OCI-LY7 (cell line): ENCODE results near the gene MRPL23. TPM values are rescaled to one million over a fixed set of nuclear protein-coding genes. Genes with fewer than 3 reads are reported as not detected.

Source experiments
- BruUV-seq: library from RNA; stranded (reverse); fragments of 400-500 nt; replicated peaks from 2 replicates; lab custom pipeline; 2021; lab: Mats Ljungman, UMichigan
- CTCF ChIA-PET: fragments of 300-600 bp; sonication (Branson Sonifier 250); formaldehyde crosslinking; loops from one replicate; lab custom pipeline; 2022; ENCODE audit warnings: antibody characterized with exemption; ENCODE audit not compliant: unreplicated experiment; lab: Charles Lee
- POLR2A ChIA-PET: fragments of 300-600 bp; sonication (Branson Sonifier 250); formaldehyde crosslinking; loops from one replicate; lab custom pipeline; 2022; ENCODE audit warnings: antibody characterized with exemption; lab: Charles Lee
- DNase-seq: peaks from one replicate; pipeline ENCODE4 v3.0.0-alpha.2; 2015; ENCODE audit warnings: low spot score
- H2AFZ ChIP-seq: fragments of 200-600 bp; sonication (generic), shearing (Covaris generic); 2 replicates; pipeline ENCODE4 v1.6.1; 2014; ENCODE audit warnings: mild to moderate bottlenecking, antibody characterized with exemption, low read length, moderate library complexity
- H3K27ac ChIP-seq: fragments of 200-600 bp; sonication (generic); 2 replicates; pipeline ENCODE4 v1.5.1; 2014; ENCODE audit warnings: mixed run types, low read depth, mild to moderate bottlenecking, moderate library complexity, low read length, inconsistent platforms; ENCODE audit not compliant: poor library complexity, severe bottlenecking
- H3K36me3 ChIP-seq: fragments of 200-600 bp; sonication (generic); 2 replicates; pipeline ENCODE4 v1.6.1; 2014; ENCODE audit warnings: mild to moderate bottlenecking, antibody characterized with exemption, low read length, moderate library complexity, mixed read lengths; ENCODE audit not compliant: insufficient read depth
- H3K4me1 ChIP-seq: fragments of 200-600 bp; sonication (generic); 2 replicates; pipeline ENCODE4 v1.5.1; 2014; ENCODE audit warnings: mild to moderate bottlenecking, low read length; ENCODE audit not compliant: insufficient read depth, poor library complexity, severe bottlenecking
- H3K4me2 ChIP-seq: fragments of 200-600 bp; sonication (generic); 2 replicates; pipeline ENCODE4 v1.6.1; 2014; ENCODE audit warnings: mild to moderate bottlenecking, low read length
- H3K4me3 ChIP-seq: fragments of 200-600 bp; sonication (generic); 2 replicates; pipeline ENCODE4 v1.5.1; 2014; ENCODE audit warnings: mild to moderate bottlenecking, low read depth, low read length; ENCODE audit not compliant: poor library complexity, severe bottlenecking
- H3K79me2 ChIP-seq: fragments of 200-600 bp; sonication (generic); 2 replicates; pipeline ENCODE4 v1.6.1; 2016; ENCODE audit warnings: low read depth, mild to moderate bottlenecking, low read length, moderate library complexity, mixed read lengths; ENCODE audit not compliant: insufficient read depth
- H3K9me2 ChIP-seq: fragments of 200-600 bp; sonication (generic); 2 replicates; pipeline ENCODE4 v1.6.1; 2016; ENCODE audit warnings: mild to moderate bottlenecking, low read length, mixed read lengths; ENCODE audit not compliant: insufficient read depth
- H3K9me3 ChIP-seq: fragments of 200-600 bp; sonication (generic); 2 replicates; pipeline ENCODE4 v1.6.1; 2014; ENCODE audit warnings: mild to moderate bottlenecking, mixed run types, low read length, mixed read lengths
- H4K20me1 ChIP-seq: fragments of 200-600 bp; sonication (generic); 2 replicates; pipeline ENCODE4 v1.6.1; 2014; ENCODE audit warnings: mild to moderate bottlenecking, antibody characterized with exemption, low read length, moderate library complexity, mixed read lengths; ENCODE audit not compliant: insufficient read depth
- CTCF ChIP-seq: fragments of 200-600 bp; sonication (generic); conservative IDR thresholded peaks from 2 replicates; pipeline ENCODE4 v1.5.1; 2014; ENCODE audit warnings: mild to moderate bottlenecking, antibody characterized with exemption, low read length, moderate library complexity, mixed read lengths
- EZH2phosphoT487 ChIP-seq: fragments of 200-600 bp; sonication (generic); IDR thresholded peaks from 2 replicates; pipeline ENCODE4 v1.6.1; 2018; ENCODE audit warnings: low read depth, borderline replicate concordance, mild to moderate bottlenecking, mixed run types, antibody characterized with exemption, low read length, moderate library complexity, mixed read lengths
- intact Hi-C: fragments of 100-400 bp; cut with micrococcal nuclease; formaldehyde crosslinking; loops from one replicate; pipeline ENCODE4 v1.10.0; 2022; ENCODE audit not compliant: unreplicated experiment
- total RNA-seq, 2 experiments: library from RNA; depleted of rRNA in 1 of 2; stranded (reverse); fragments of >200 nt in 1 of 2; shearing (Covaris generic) in 1 of 2; gene quantifications; 2 replicates each; pipeline ENCODE4 v1.2.3, GENCODE V29; 2014 to 2022

The MRPL23 gene
- total RNA-seq, 2 experiments from 2014 or later, result 131 to 149 TPM

GRCh38 chr11:1963864-1964263 is 16.7 kb downstream of the MRPL23 start:
- Histone ChIP-seq H3K4me2 (no peak overlapping the region), H3K36me3 (no peaks in the 10 kb centered on the region), H3K27ac (no peak overlapping the region), H2AFZ (no peak overlapping the region), H3K9me2 (no peaks in the 10 kb centered on the region), H3K9me3 (no peaks in the 10 kb centered on the region), H3K79me2 (no peaks in the 10 kb centered on the region), H4K20me1 (no peaks in the 10 kb centered on the region), H3K4me3 (no peak overlapping the region), H3K4me1 (no peaks in the 10 kb centered on the region)
- ChIA-PET CTCF (no interaction called here), POLR2A (no interaction called here)
- intact Hi-C loops, result no loop called here
- DNase-seq, result no peak
- TF ChIP-seq CTCF, result no peak
- TF ChIP-seq EZH2phosphoT487, result no peak
- BruUV-seq, result no TSS peak

GRCh38 chr11:1964348-1964747 is 17.2 kb downstream of the MRPL23 start:
- ChIA-PET POLR2A (no interaction called here), CTCF (no interaction called here)
- Histone ChIP-seq H3K27ac (no peak overlapping the region), H3K79me2 (no peaks in the 10 kb centered on the region), H4K20me1 (no peaks in the 10 kb centered on the region), H2AFZ (no peak overlapping the region), H3K36me3 (no peaks in the 10 kb centered on the region), H3K9me3 (no peaks in the 10 kb centered on the region), H3K4me1 (no peaks in the 10 kb centered on the region), H3K9me2 (no peaks in the 10 kb centered on the region), H3K4me3 (no peak overlapping the region), H3K4me2 (no peak overlapping the region)
- no TSS peak for BruUV-seq
- DNase-seq, result no peak
- intact Hi-C loops, result no loop called here
- no peak for TF ChIP-seq CTCF
- no peak for TF ChIP-seq EZH2phosphoT487

- no peaks in the 10 kb centered on the region for H4K20me1 ChIP-seq
- TF ChIP-seq EZH2phosphoT487, result no peak
- no peak for TF ChIP-seq CTCF
- no TSS peak for BruUV-seq
- no peak overlapping the region for H3K4me3 ChIP-seq
- no peaks in the 10 kb centered on the region for H3K79me2 ChIP-seq
- no peaks in the 10 kb centered on the region for H3K9me2 ChIP-seq
- no peaks in the 10 kb centered on the region for H3K9me3 ChIP-seq
- no peak for DNase-seq
- H3K4me2 ChIP-seq, result no peak overlapping the region
- ChIA-PET POLR2A (no interaction called here), CTCF (no interaction called here)
- H3K4me1 ChIP-seq, result no peaks in the 10 kb centered on the region
- H3K36me3 ChIP-seq, result no peaks in the 10 kb centered on the region
- no peak overlapping the region for H3K27ac ChIP-seq
- intact Hi-C loops, result no loop called here
- no peak overlapping the region for H2AFZ ChIP-seq
Observed at GRCh38 chr11:1964955-1965354, 17.8 kb downstream of the MRPL23 start.
